GM23248 (cell line): Measurements from ENCODE around the gene FAM169A.

Experiments used
- EZH2 ChIP-seq: fragments of 200-600 bp; sonication (generic); IDR thresholded peaks from 2 replicates; pipeline ENCODE4 v1.6.1; 2018; ENCODE audit warnings: antibody characterized with exemption, mild to moderate bottlenecking; ENCODE audit not compliant: insufficient read depth, poor library complexity, severe bottlenecking
- EZH2phosphoT487 ChIP-seq: fragments of 200-600 bp; sonication (generic); IDR thresholded peaks from 2 replicates; pipeline ENCODE4 v1.6.1; 2018; ENCODE audit warnings: antibody characterized with exemption, moderate library complexity, mild to moderate bottlenecking, low read depth; ENCODE audit not compliant: insufficient read depth

DNA sequence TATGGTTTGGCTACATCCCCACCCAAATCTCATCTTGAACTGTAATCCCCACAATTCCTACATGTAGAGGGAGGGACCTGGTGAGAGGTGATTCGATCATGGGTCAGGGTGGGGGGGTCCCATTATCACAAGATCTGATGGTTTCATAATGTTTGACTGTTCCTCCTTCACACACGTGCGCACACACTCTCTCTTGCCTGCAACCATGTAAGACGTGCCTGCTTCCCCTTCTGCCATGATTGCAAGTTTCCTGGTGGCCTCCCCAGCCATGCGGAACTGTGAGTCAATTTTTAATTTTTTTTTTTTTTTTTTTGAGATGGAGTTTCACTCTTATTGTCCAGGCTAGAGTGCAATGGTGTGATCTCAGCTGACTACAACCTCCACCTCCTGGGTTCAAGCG, 27.0 kb downstream of the FAM169A start:
- TF ChIP-seq EZH2phosphoT487 (no peak), EZH2 (no peak)
